ENCODE data around the gene STMND1.

STMND1 gene

DNA sequence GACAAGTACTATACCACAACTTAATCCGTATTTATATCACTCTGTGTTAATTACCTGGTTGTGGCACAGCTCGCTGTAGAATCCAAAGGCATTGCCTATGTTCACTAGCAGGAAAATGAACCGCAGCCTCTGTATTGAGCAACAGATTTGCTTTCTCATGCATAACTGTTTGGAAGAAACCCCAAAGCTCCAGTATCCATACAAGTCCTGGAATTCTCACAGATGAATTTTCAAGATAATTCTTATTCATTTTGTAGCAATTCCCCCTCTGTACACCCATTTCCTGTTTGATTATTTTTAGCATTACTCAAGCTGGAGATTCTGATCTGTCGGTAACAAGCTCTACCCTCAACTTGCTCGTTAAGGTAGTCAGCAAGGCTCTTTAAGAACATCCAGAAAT, 63.5 kb downstream of the STMND1 start:
- no peak for DNase-seq (ENCODE audit: low read depth)

DNA sequence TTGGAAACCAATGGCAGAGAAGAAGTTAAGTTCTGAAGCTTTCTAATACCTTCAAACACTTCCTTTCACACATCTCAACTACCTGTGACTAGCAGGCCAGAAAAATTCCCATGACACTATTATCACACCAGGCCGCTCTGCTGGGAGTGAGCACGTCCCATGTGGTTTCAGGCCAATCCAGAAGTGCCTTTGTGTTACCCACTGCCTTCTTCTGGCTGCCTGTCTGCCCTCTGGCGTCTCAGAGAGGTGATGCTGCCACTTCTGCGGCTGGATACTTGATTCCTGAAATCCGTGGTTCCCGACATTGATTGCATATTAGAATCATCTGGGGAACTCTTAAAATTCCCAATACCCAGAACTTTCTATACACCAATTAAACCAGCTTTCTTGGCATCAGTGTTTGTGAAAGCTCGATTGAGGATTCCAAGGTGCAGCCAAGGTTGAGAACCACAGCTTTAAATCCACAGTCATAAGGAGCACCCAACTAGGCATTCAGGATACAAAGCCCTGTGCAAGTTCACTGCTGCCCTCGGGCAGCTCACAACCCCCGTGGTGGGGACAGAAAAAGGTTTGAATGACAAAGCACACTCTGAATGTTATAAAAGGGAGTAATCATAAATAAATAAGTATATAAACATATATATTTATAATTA, 65.6 kb downstream of the STMND1 start:
- no peak for DNase-seq (ENCODE audit: low read depth)

DNA sequence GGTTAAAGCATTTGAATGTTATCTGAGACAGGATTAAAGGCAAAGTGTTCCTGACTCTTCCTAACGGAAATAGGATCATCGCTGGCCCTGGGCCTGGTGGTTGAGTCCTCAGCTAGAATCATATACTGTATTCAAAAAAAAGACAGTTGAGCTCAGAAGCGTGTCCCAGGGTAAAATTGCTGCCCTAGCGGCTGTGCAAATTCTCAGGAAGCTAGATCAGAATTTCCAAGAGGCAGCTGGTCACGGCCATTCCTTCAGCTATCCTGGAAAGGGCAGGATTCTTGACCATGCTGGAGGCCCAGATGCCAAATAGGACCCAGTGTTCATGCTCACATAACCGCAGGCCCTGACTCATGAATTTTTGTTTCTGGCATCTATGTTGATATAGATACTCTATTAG, 67.4 kb downstream of the STMND1 start:
- DNase-seq (ENCODE audit: low read depth): no peak

DNA sequence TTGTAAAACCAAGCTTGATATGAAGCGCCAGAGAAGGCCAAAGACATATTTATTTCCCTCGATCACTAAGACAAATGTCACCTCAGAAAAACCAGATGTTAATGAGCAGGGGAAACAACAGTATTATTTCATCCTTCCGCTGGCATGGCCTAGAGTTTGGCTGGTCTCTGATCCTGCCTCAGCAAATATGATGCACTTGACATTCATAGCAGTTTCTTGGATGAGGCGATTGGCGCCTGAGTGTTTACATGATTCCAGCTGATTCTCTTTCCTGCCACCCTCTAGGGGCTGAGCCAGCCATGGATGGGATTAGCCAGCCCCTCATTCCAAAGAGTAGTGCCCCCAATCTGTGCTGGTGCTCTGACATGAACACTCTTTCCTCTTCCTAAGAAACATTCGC, 67.9 kb downstream of the STMND1 start:
- no peak for DNase-seq (ENCODE audit: low read depth)

DNA sequence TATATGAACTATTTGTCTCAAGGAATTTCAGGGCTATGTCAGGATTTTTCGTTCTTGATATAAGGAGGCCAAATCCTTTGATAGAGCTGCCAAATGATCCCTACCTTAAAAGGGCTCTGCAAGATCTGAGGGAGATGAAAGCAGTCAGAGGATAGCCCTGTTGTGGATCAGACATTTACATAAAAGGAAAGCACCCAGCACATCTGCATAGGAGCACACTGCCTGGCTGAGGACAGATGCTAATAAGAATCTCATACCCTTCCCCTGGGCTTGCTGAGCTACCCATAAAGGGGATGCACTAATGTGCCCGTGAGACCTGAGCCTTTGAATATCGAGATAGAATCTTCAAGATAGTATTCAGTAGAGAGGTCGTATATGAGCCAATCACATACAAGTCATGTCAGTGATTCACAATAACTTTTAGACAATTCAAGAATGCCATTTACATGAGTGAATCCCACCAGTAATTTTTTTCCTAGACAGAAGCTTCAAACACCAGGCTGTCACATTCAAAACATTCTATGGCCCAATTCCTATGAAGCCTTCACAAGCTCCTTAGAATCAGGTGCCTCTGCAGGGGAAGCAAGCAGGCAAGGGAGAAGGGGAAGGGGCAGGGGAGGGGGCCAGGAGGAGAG, 71.1 kb downstream of the STMND1 start:
- no peak for DNase-seq (ENCODE audit: low read depth)

DNA sequence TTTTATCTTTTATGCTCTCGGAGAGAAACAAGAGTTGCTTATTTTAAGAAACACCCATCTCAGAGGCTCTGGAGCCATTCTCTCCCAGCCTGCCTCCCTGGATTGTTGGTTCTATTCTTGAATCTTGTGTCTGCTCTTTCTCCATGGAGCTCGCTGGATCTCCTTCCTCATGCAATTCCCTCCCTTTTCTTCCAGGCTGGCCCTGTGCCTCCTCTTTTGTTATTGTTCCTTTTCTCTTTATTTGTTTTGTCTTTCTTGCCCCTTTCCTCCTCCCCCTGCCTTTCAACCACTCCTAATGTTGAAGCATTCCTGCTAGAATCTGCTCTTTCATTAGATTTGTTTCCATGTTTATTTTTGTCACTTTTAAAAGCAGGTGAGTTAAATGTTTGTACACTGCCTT, 76.5 kb downstream of the STMND1 start:
- DNase-seq (ENCODE audit: low read depth): no peak

DNA sequence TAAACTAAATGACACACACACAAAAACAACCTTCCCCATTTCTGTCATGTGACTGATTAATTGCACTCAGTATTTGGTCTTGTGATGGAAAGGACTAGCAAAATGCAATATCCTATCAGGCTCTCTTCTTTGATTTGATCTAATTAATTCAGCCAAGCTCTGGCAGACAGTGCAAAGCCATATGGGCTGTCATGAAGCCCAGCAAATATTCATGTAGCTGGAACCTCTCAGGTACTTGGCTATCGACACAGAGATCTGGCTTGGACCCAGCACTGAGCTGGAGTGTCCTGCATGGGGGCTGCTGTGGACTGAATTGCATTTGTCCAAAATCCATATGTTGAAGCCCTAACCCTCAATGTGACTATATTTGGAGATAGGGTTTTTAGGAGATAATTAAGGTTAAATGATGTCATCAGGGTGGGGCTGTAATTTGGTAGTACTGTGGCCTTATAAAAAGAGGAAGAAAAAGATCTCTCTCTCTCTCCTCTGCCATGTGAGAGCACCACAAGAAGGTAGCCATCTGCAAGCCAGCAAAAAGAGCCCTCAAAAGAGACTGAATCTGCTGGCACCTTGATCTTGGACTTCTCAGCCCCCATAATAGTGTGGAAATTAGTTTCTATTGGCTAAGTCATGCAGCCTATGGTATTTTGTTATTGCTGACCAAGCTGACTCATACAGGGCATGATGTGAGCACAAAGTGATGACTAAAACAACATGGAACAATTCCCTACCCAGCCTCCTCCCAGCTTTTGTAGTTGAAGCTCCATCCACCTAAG, 77.1 kb downstream of the STMND1 start:
- no peak for DNase-seq (ENCODE audit: low read depth)

DNA sequence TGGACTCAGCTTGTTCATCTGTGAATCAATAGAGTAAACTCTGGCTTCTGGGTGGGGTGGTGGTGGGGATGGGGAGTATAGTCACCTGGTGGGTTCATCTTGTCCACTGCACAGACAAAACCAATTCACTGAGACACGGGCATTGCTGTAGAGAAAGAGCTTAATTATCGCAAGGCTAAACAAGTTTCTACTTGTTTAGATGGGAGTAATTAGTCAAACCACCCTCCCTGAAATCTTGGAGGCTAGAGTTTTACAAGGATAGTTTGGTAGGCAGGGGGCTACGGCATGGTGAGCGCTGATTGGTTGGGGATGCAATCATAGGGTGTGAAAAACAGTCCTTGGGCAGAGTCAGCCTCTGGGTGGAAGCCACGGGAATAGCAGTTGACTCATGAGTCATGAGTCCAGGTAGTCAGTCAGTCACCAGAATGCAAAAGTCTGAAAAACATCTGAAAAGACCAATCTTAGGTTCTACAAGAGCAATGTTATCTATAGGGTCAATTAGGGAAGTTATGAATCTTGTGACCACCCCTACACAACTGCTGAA, 77.8 kb downstream of the STMND1 start:
- DNase-seq (ENCODE audit: low read depth): no peak

Data from activated T-cell treated with anti-CD3 and anti-CD28 coated beads for 48 hours (primary cell).